ENCODE measurements around the gene COL25A1.
"Not testable (repeated sequence)": the region's sequence is repeated elsewhere in the genome, so short reads cannot be mapped to it uniquely, and the experiment has no call there.

Gene COL25A1

DNA sequence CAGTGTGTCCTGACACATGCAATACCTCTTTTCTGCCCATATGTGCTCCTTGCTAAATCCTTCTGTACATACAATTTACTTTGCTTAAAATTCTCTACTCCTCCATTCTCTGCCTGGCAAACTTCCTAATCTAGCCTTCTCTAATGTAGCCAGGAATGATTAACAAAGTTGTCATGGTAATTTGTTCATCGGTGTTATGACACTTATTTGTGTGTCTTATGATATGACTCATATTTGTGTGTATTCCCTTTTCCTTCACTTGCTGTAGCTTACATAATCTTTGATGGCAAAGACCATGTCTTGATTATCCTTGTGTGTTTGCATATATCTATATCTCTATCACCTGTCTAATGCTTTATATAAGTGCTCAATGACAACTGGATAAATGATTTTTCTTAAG lies 133.3 kb downstream of the COL25A1 start:
- peak; percentile 53 for DNase-seq (ENCODE audit: low spot score)

DNA sequence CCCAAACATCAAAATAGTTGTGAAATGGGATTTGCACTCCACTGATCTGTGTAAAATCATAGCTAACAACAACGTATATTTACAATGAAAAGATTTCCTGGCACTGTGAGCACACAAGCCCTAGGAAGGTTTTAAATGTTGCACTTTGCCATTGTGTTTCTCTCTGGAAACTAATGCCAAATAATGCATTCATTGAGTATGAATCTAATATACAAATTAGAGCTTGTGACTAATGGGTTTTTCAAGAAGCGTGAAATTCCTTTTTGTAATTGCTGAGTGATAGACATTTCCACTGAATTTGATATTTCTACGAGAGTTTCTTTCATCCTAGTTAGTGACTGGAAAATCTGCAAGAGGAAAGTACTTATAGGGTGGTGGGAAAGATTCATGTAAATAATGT lies 135.9 kb downstream of the COL25A1 start:
- no peak for DNase-seq (ENCODE audit: low spot score)

DNA sequence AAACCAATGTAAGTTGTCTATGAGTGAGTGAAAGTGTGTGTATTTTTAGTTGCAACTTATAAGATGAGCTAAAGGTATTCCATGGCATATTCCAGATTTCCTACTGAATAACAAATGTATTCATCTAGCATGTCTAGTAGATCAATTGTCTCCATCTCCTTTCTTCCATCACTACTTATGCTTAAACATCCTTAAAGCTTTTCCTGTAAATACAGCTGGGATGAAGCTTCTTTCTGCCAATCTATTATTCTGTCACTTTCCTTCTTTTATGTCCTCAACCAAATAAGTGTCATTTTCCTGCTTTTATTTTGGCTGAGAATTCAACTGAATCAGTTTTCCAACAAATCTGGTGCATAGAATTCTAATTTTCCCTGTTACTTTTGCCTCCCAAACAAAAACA lies 136.3 kb downstream of the COL25A1 start:
- no peak for DNase-seq (ENCODE audit: low spot score)

DNA sequence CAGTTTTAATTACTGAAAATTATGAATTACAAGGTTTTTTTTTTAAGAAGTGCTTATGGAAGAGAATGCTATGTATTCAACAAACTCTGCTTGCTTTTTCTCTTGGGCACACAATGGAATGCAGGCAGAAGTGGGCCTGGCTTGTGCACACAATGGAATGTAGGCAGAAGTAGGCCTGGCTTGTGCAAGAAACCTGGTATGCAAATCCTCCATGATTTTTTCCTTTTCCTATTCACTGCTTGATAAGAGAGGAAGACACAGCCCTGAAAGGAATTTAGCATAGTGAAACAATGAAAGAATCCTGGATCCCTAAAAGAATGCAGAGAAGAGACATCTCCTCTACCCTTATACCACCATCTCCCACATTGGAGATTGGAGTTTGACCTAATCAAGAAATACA lies 138.4 kb downstream of the COL25A1 start:
- DNase-seq (ENCODE audit: low spot score) = no peak

DNA sequence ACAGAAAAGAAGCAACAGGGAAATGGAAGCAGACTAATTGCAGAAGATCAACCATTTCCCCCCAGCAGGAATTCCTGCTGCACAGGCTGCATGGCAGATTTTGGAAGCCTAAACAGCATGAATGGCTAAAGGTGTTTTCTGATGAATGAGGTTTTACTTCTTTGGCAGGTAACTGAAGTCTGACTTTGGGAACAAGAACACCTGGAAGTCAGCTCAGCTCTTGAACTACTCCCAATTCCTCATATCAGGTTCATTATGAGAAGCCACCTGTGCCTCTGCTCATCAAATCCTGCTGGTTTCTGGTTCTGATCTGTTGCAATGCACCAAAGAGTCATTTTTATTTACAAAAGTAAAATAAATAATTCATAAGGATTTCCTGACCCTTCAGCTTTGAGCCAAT lies 139.0 kb downstream of the COL25A1 start:
- DNase-seq (ENCODE audit: low spot score) = no peak

DNA sequence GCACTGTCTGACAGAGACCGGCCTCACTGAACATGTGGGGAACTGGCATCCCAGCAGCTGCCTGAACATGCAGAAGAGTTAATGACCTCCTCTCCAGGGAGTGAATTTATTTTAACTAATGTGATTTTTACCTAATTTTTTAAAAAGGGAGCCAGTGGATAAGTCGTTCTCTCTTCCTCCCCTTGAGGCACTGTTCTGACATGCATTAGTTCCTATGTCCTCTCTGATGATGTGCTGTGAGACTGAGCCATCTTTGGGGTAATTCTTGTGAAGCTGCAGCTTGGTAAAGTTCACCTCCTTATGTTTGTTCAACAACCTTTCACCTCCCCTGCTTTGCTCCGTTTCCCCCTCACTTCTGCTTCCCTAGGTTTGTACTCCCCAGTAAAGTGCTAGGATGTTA lies 139.7 kb downstream of the COL25A1 start:
- peak; percentile 4 for DNase-seq (ENCODE audit: low spot score)

DNA sequence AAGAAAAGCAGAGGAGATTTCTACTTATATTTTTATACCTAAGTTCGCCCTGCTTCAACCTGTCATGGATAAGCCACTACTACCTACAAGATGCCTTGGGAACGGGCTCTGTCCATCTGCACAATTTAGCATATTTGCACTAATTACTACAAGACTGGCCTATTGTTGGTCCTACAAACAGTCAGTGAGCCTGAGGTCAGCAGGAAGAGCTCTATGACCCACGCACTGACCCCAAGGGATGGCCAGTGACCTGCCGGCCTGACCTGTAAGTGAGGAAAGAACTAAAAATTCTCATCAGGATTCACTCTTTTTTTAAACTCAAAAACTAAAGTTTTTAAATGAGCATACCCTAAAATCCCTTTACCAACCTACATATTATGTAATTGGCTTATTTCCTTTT lies 142.0 kb downstream of the COL25A1 start:
- DNase-seq (ENCODE audit: low spot score) = no peak

DNA sequence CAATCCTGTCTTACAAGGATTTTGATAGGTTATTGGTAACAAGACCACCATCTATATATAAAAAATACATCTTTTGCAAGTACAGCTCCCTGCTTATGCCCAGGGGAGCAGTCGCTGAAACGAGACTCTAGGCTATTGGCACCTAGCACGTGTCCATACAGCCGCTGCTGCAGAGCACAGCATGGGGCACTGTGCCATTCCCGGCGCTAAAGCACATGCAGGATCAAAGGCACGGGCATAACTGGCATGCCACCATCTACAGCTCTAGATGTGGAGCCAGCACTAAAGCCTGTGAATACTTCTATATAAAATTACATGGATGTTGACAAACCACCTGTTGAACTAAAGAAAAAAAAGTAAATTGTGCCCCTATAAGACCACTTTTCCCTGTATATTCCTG lies 144.8 kb downstream of the COL25A1 start:
- DNase-seq (ENCODE audit: low spot score) = no peak

DNA sequence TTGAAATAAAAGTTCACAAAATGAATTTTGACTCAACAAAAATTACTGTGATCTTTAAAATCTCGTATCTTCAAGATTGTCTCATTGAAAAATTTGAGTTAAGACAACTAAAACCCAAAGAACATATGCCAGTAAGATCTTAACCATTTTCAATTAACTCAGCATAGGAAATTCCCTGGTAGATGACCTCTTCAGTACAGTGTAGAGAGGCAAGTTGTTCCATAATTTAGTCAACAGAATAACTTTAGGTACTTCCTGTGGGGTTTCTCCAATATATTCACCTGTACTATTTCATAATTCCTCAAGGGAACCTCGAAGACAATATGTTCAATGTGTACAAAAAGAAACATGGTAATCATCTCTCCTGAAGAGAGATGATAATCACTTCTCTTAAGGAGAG lies 145.3 kb downstream of the COL25A1 start:
- DNase-seq (ENCODE audit: low spot score) = no peak

DNA sequence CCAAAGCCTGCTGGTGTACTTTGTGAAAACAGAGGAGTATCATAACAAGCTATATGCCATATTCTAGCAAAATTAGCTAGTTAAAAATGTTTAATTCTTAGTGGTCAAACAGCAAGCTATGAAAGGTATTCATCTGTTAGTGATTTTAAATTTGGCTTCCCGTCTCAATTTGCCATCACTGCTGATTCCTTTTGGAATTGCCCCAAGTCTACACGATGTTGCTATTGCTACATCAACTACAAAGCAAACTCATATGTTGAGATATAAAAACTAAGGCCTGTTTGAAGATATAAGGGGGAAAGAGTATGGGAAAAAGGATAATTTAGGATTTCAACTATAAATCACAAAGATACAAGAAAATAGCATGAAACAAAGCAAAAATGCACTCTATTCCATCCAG lies 146.1 kb downstream of the COL25A1 start:
- DNase-seq (ENCODE audit: low spot score) = no peak

DNA sequence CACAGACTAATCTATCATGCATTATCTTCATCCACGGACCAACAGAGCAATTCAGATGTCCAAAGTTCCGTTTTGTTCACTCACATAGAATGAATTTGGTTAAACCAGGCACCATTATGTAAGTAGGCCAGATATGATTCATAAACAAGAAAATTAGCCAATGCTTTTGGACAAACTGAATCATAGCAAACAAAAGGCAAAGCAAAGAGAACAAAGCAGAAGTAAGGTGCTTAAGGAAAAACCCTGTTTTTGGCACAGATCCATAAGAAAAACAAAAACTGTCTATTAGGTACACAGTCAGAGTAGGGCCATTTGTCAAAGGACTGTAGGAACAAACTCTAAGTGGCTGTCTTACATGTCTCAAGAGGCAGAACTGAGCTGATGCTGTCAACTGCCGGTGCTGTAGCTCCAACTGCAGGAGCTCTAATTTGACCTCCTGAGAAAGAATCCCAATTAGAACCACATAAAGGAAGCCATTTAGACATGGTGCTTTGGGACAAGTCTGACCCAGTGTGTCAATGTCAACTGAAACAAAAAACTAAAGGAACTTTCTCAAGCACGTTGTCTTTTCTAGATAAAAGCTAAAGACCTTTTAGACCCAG lies 146.7 kb downstream of the COL25A1 start:
- DNase-seq (ENCODE audit: low spot score) = no peak

DNA sequence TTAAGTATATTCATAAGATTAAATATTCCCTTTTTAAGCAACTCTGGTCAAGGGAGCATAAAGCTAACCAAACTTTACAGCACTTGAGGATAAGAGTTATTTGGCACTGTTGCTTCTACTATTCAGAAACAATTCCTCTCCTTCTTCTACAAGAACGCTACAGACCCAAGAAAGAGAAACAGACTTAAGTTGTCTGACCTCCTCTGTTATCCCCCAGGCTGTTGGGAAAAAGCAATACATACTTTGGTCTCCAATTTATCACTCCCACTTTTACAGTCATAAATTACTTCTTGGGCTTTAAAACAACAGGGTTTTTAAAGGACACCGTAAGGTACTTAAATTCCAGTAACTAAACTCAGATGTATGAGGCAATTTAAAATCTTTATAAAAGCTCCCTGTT lies 147.4 kb downstream of the COL25A1 start:
- no peak for DNase-seq (ENCODE audit: low spot score)

DNA sequence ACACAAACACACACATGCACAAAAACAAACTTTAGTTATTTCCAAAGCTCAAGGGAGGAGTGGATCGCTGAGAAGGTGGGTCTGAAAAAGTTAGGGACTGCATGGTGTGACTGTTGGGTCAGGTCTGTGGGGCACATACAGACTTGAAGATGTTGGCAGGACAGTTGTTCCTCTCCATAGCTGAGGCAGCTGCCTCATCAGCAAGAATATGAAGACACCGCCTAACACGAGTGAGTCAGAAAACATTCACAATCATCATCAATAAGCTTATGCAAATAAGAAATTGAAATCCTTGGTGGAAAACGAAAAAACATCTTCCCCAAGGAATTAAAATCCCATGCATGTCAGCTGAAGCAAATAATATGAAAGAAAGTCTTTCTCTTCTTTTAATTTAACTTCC lies 148.0 kb downstream of the COL25A1 start:
- no peak for DNase-seq (ENCODE audit: low spot score)

DNA sequence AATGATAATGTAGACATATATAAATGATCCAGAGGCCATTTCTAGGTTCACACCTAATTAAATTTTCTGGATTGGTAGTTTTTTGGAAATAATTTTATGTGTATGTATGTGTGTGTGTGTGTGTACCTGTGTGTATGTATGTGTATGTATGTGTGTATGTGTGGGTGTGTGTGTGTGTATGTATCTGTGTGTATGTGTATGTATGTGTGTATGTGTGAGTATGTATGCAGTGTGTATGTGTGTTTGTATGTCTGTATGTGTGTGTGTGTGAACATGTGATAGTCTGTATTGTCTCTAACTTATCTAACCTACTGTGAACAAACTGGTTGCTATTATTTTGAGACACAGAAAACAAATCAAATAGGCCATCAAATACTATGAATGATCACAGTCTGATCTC lies 152.6 kb downstream of the COL25A1 start:
- DNase-seq (ENCODE audit: low spot score) = no peak

DNA sequence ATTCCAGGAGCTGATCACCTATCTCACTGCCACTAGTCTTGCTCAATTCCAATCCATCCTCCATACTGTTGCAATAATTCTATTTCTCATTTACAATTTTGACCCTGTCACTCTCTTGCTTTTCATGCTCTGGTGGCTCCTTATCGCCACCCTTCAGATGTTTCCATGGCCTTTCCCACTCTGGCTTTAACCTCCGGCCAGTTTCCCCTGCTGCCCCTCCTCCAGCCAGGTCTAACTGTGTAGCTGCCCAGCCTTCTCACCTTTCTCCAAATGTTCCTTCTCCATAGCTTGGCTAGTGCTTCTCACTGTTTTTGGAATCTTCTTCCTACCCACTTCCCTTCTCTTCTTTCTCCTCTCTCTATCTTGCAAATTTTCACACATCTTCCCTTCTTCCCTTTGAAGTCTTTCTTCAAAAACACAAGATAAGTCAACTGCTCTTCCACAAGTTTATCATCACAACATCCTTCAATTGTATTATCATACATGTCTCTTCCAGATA lies 153.8 kb downstream of the COL25A1 start:
- no peak for DNase-seq (ENCODE audit: low spot score)

DNA sequence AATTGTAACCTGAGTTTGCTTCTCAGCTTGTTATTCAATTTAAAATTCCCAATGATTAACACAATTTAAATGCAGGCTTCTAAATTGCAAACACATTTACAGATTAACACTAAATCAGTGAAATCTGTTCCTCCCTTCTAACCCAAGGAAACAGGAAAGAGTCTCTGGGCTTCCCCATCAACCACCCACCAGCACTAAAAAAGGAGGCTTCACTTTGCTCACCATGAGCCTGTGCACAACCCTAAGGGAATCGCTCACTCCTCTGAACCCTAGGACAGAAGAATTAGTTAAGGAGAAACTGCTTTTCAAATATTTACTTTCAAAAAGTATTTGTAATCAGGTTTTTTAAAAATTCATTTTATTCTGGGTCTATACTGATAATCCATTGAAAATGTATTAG lies 155.3 kb downstream of the COL25A1 start:
- no peak for DNase-seq (ENCODE audit: low spot score)

DNA sequence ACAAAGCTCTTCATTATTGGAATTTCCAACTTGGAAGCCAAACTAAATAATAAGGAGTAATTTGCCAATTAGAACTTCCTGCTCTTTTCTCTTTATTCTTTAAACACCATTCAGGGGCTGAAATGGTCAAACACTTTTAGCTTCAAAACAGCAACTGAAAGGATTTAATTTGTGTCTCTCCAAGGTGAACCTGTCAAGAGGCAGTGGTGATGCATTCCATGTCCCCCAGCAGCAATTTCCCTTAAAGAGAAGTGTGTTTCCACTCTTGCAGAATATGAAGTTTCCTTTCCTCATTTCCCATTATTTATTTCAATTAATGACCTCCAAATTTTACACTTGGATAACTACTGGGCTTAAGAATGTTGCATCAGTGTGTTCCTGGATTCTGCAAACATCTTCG lies 156.0 kb downstream of the COL25A1 start:
- no peak for DNase-seq (ENCODE audit: low spot score)

DNA sequence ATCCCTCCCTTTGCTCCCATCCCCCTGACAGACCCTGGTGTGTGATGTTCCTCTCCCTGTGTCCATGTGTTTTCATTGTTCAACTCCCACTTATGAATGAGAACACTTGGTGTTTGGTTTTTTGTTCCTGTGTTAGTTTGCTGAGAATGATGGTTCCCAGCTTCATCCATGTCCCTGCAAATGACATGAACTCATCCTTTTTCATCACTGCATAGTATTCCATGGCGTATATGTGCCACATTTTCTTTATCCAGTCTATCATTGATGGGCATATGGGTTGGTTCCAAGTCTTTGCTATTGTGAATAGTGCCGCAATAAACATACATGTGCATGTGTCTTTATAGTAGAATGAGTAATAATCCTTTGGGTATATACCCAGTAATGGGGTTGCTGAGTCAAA lies 164.3 kb downstream of the COL25A1 start:
- DNase-seq (ENCODE audit: low spot score) = not testable (repeated sequence)

DNA sequence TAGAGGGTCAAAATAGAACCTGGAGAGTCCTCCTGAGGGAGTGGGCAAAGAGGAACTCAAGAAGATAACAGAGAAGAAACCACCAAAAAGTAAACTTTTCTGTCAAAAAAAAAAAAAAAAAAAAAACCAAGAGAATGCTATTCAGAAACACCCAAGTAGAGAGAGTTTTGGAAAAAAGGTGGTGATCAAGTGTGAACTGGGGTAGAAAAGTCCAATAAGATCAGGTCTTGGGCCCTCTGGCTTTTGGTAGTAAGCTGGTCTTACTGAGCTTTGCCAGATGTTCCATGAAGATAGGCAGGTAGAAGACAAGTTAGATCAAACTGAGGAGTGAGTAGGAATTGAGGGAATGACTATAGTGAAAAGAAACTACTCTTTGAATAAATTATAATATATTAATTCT lies 167.5 kb downstream of the COL25A1 start:
- no peak for DNase-seq (ENCODE audit: low spot score)

DNA sequence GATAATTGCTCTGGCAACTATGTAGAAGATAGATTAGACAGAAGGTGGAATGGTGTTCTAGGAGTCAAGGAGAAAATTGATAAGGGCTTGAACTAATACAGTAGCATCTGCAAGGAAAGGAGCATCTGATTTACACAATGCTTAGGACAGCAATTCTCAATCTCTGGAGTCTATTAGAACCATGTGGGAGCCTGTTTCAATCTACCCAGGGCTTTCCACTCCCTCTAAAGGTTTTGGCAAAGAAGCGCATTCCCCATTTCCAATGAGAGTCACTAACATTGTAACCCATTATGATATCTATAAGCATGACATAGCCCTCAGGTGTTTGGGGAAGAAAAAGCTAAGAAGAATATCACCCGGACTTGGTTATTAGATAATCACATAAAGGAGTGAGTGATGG lies 168.2 kb downstream of the COL25A1 start:
- no peak for DNase-seq (ENCODE audit: low spot score)

DNA sequence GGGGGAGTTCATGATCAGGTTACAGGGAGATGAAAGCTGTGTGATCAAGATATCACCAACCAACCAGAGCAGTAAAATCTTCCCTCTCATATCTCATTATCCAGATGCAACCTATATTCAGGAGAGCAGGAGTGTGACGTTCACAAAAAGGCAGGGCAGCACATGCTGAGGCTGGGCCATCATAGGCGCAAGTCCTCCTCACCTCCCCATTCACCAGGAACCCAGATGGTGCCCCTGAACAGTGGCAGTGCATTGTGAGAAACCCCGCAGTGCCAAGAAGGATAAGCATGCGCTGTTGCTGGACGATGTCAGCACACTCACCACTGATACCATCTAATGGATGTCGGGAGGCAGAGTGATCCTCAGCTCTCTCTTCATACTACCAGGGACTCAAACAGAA lies 170.9 kb downstream of the COL25A1 start:
- DNase-seq (ENCODE audit: low spot score) = no peak

DNA sequence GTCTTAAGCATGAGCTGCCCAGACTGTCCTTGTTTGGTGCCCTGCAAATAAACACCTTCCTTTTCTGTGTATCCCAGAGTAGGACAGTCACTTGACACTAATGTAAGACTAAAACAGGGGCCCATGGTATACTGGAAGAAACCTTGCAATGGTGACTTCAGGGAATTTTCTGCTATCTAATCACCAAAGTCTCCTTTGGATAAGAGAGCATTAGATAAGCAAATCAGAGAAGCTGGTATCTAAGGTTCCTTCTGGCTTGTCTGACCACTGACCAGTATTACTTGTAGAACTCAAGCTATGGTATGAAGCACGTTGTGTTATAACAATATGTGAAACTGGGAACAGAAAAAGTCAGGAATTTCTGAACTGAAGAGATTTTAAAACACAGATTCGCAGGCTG lies 173.9 kb downstream of the COL25A1 start:
- DNase-seq (ENCODE audit: low spot score) = no peak

DNA sequence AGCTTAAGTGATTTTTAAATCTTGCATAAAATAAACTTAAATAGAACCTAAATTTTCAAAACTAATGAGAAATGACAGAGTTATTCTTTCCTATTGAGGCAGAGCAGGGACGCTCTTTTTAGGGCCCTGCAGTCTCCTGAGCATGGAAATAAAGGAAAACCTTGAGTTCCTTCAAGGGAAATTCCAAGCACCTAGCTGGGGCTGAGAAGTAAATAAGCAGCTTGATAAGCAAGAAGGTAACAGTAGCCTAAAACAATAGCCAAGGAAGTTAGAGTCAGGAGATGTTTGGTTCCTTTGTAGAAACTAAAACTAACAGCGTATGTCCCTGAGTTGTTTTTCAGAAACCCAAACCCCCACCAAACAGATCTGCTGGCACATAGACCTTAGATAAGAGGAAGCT lies 174.6 kb downstream of the COL25A1 start:
- DNase-seq (ENCODE audit: low spot score) = no peak

DNA sequence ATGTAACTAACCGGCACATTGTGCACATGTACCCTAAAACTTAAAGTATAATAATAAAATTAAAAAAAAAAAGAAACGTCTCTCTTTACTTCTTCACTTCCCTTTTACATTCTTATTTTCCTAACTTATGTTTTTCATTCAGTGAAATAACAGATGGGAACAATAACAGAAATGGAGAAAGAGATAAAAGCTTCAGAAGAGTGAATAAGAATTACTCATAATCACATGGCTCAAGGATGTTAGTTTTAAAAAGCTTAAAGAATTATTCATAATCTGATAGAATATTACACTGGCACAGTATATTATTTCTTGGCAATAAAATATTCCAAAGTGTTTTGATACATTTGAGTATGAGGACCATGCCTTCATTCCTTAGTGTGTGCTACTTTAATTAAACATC lies 175.6 kb downstream of the COL25A1 start:
- DNase-seq (ENCODE audit: low spot score) = no peak

DNA sequence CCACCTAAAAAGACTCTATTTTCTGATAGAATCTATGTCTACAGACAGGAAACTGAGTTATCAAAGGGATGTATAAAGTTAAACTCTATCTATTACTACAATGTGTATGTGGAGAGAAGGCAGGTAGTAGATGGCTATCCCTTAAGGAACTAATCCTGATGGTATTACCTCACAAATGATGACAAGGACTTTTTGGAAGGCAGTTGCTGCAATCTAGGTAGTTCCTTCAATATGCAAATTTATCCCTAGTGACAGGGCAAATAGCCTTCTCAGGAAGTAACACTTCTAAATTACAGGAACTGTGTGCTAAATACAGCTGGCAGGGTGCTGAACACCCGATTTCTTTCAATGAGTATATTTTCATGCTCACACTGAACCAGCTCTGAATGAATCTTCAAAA lies 177.4 kb downstream of the COL25A1 start:
- no peak for DNase-seq (ENCODE audit: low spot score)
